Measurements from ENCODE around the gene FBXL3.
A peak's percentile ranks its signal among the peaks of the same experiment; 100 is the strongest.

FBXL3 gene

DNA sequence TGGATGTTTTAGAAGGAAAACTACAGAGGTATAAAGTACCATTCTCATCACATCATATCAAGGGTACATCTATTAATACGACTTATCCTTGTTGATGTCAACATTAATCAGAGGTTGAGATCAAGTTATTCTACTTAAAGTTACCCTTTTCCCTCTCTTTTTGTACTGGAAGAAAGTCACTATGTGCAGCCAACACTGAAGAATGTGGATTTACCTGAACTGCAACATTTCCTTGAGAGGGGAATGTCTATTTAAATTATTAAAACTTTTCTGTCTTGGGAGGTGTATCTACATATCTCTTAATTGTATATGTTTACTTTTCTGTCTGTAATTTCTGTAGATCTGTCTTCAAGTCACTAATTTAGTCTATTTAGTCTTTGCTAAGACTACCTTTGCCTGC is 2.5 kb upstream of the FBXL3 start:
- no peaks in the 10 kb centered on the region for H3K36me3 ChIP-seq (ENCODE audit: control insufficient read depth, insufficient read depth, low read length)
- H3K27ac ChIP-seq: no peak overlapping the region
- H3K79me2 ChIP-seq: peaks cover 9% of the 10 kb centered on the region
- H3K27me3 ChIP-seq (ENCODE audit: control insufficient read depth, insufficient read depth, low read length): no peaks in the 10 kb centered on the region
- no peak overlapping the region for H3K4me3 ChIP-seq (ENCODE audit: low read depth, low read length)
- TF ChIP-seq, protein P1, sequence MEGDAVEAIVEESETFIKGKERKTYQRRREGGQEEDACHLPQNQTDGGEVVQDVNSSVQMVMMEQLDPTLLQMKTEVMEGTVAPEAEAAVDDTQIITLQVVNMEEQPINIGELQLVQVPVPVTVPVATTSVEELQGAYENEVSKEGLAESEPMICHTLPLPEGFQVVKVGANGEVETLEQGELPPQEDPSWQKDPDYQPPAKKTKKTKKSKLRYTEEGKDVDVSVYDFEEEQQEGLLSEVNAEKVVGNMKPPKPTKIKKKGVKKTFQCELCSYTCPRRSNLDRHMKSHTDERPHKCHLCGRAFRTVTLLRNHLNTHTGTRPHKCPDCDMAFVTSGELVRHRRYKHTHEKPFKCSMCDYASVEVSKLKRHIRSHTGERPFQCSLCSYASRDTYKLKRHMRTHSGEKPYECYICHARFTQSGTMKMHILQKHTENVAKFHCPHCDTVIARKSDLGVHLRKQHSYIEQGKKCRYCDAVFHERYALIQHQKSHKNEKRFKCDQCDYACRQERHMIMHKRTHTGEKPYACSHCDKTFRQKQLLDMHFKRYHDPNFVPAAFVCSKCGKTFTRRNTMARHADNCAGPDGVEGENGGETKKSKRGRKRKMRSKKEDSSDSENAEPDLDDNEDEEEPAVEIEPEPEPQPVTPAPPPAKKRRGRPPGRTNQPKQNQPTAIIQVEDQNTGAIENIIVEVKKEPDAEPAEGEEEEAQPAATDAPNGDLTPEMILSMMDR (IDR thresholded peaks at IDR 0.05): no peak
- no peak overlapping the region for H3K9ac ChIP-seq
- H2AFZ ChIP-seq: no peak overlapping the region
- no peak overlapping the region for H3K4me2 ChIP-seq (ENCODE audit: low read length)
- no peaks in the 10 kb centered on the region for H3K9me3 ChIP-seq (ENCODE audit: control insufficient read depth, low read length)
- H3K4me1 ChIP-seq: no peaks in the 10 kb centered on the region

DNA sequence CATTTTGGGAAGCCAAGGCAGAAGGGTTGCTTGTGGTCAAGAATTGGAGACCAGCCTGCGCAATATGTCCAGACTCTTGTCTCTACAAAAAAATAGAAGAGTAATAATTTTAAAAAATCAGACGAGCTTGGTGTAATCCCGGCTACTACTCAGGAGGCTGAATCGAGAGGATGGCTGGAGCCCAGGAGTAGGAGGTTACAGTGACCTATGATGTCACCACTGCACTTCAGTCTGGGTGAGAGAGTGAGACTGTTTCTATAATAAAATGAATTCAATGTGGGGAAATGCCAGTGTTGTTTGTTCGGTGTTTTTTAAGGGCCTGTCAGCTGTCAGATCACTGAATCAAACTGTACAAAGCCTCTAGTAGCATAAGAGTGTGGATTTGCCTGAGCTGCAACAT is 1.2 kb upstream of the FBXL3 start:
- Histone ChIP-seq H3K4me2 (ENCODE audit: low read length) (no peak overlapping the region), H3K36me3 (ENCODE audit: control insufficient read depth, insufficient read depth, low read length) (no peaks in the 10 kb centered on the region), H3K4me3 (ENCODE audit: low read depth, low read length) (no peak overlapping the region), H3K27ac (no peak overlapping the region), H3K9ac (no peak overlapping the region), H2AFZ (no peak overlapping the region), H3K9me3 (ENCODE audit: control insufficient read depth, low read length) (no peaks in the 10 kb centered on the region), H3K27me3 (ENCODE audit: control insufficient read depth, insufficient read depth, low read length) (no peaks in the 10 kb centered on the region), H3K4me1 (no peaks in the 10 kb centered on the region), H3K79me2 (peaks cover 9% of the 10 kb centered on the region)
- TF ChIP-seq, protein P1 (IDR thresholded peaks at IDR 0.05): no peak

DNA sequence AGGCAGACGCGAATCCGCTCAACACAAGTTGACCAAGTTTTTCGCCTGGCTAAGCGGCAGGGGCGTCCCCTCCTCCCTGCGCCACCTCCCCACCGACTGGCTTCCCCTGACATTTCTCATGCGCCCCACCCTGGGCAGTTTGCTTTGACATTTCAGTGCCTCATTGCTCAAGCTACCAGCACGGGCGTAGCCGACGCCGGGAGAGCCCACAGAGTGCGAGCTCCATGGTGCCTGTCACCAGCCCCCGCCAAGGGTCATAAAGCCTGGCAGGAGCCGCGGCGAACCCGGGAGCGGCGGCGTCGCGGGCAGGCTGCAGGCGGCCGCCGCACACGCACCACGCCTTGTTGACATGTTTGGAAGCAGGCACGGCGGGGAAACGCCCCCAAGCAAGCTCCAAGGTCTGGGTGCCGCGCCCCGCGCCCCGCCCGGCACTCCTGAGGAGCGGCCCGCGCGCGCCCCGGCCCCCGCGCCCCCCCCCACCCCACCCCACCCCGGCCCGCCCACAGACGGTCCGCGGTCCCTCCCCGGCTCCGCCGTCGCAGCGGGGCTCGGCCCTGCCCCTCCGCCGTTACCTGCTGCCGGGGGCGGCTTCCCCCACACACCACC is 601 bp downstream of the FBXL3 start:
- peaks cover 12% of the 10 kb centered on the region for H3K79me2 ChIP-seq
- H3K4me1 ChIP-seq: no peaks in the 10 kb centered on the region
- no peaks in the 10 kb centered on the region for H3K9me3 ChIP-seq (ENCODE audit: control insufficient read depth, low read length)
- peak overlapping the region; percentile 91 for H3K9ac ChIP-seq
- peak overlapping the region; percentile 87 for H3K4me2 ChIP-seq (ENCODE audit: low read length)
- H2AFZ ChIP-seq: peak overlapping the region; percentile 96
- TF ChIP-seq, protein P1 (IDR thresholded peaks at IDR 0.05): no peak
- H3K4me3 ChIP-seq (ENCODE audit: low read depth, low read length): peak overlapping the region; percentile 91
- H3K27me3 ChIP-seq (ENCODE audit: control insufficient read depth, insufficient read depth, low read length): no peaks in the 10 kb centered on the region
- H3K36me3 ChIP-seq (ENCODE audit: control insufficient read depth, insufficient read depth, low read length): no peaks in the 10 kb centered on the region
- peak overlapping the region; percentile 90 for H3K27ac ChIP-seq

DNA sequence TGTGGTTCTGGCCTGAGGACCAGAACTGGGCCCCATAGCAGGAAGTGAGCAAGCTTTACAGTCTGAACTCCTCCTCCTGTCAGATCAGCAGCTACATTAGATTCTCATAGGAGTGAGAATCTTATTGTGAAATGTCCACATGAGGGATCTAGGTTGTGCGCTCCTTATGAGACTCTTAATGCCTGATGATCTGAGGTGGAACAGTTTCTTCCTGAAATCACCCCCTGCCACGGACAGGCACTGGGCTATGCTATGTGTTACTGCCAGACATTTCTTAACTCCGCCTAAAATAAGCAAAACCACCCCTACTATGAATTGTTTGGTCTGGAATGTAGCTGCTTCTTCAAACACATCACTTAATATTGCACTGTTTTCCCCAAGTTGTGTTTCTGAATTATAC is 4.6 kb downstream of the FBXL3 start:
- peaks cover under 1% of the 10 kb centered on the region for H3K36me3 ChIP-seq (ENCODE audit: control insufficient read depth, insufficient read depth, low read length)
- H3K4me2 ChIP-seq (ENCODE audit: low read length): no peak overlapping the region
- H3K4me3 ChIP-seq (ENCODE audit: low read depth, low read length): no peak overlapping the region
- H3K27me3 ChIP-seq (ENCODE audit: control insufficient read depth, insufficient read depth, low read length): no peaks in the 10 kb centered on the region
- no peak overlapping the region for H2AFZ ChIP-seq
- peaks cover 16% of the 10 kb centered on the region for H3K79me2 ChIP-seq
- no peaks in the 10 kb centered on the region for H3K4me1 ChIP-seq
- no peaks in the 10 kb centered on the region for H3K9me3 ChIP-seq (ENCODE audit: control insufficient read depth, low read length)
- no peak overlapping the region for H3K9ac ChIP-seq
- TF ChIP-seq, protein P1 (IDR thresholded peaks at IDR 0.05): no peak
- no peak overlapping the region for H3K27ac ChIP-seq

DNA sequence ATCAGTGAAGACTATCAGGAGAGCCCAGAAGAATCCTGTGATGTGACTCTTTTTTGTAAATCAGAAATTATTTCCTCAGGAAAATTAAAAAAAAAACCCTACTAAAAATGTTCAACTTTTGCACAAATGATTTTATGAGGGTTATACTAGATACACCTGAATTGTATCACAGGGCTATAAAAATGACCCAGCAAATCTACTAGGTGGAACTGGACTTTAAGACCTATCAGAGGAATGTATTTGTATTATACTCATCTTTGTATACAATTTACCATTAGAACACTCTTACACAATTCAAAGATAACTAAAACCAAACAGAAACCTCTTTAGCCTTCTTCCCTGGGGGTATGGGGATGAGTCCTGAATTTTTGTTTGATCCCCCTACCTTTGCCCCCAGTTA is 7.2 kb downstream of the FBXL3 start:
- H3K27me3 ChIP-seq (ENCODE audit: control insufficient read depth, insufficient read depth, low read length): no peaks in the 10 kb centered on the region
- no peak overlapping the region for H3K27ac ChIP-seq
- peaks cover 8% of the 10 kb centered on the region for H3K79me2 ChIP-seq
- H3K36me3 ChIP-seq (ENCODE audit: control insufficient read depth, insufficient read depth, low read length): peaks cover 3% of the 10 kb centered on the region
- no peak overlapping the region for H3K4me3 ChIP-seq (ENCODE audit: low read depth, low read length)
- no peak overlapping the region for H3K9ac ChIP-seq
- H3K4me2 ChIP-seq (ENCODE audit: low read length): no peak overlapping the region
- H3K9me3 ChIP-seq (ENCODE audit: control insufficient read depth, low read length): no peaks in the 10 kb centered on the region
- no peak overlapping the region for H2AFZ ChIP-seq
- TF ChIP-seq, protein P1 (IDR thresholded peaks at IDR 0.05): no peak
- no peaks in the 10 kb centered on the region for H3K4me1 ChIP-seq
